HUES48 (cell line): Measurements from ENCODE around the gene RIPOR2.
A peak's percentile ranks its signal among the peaks of the same experiment; 100 is the strongest.
"Not testable (repeated sequence)": the region's sequence is repeated elsewhere in the genome, so short reads cannot be mapped to it uniquely, and the experiment has no call there.

Experiments used
- H3K27ac ChIP-seq: one replicate; pipeline ENCODE4 v1.7.0; 2013; ENCODE audit warnings: low read depth, low read length, inconsistent platforms
- H3K27me3 ChIP-seq: 2 replicates; pipeline ENCODE4 v1.6.1; 2013; ENCODE audit warnings: mild to moderate bottlenecking, low read length; ENCODE audit not compliant: control insufficient read depth, insufficient read depth
- H3K36me3 ChIP-seq: 2 replicates; pipeline ENCODE4 v1.6.1; 2013; ENCODE audit warnings: low read length; ENCODE audit not compliant: control insufficient read depth, insufficient read depth
- H3K4me1 ChIP-seq: 2 replicates; pipeline ENCODE4 v1.6.1; 2013; ENCODE audit warnings: mild to moderate bottlenecking, low read length; ENCODE audit not compliant: control insufficient read depth, insufficient read depth
- H3K4me3 ChIP-seq: 2 replicates; pipeline ENCODE4 v1.5.1; 2013; ENCODE audit warnings: mild to moderate bottlenecking, low read depth, low read length
- H3K9ac ChIP-seq: 2 replicates; pipeline ENCODE4 v1.6.1; 2013; ENCODE audit warnings: mild to moderate bottlenecking, low read depth, low read length, moderate library complexity
- H3K9me3 ChIP-seq: 2 replicates; pipeline ENCODE4 v1.6.1; 2013; ENCODE audit warnings: low read length; ENCODE audit not compliant: control insufficient read depth, insufficient read depth

RIPOR2 gene

GRCh38 chr6:24951811-24952299, 16.1 kb upstream of the RIPOR2 start:
- H3K9ac ChIP-seq, result no peak overlapping the region
- 0 out of 2 replicates have a peak, but pooled peaks cover 5% of the 10 kb centered on the region for H3K4me1 ChIP-seq
- H3K4me3 ChIP-seq, result no peak overlapping the region
- H3K27me3 ChIP-seq, result no peaks in the 10 kb centered on the region
- no peaks in the 10 kb centered on the region for H3K9me3 ChIP-seq
- no peaks in the 10 kb centered on the region for H3K36me3 ChIP-seq
- H3K27ac ChIP-seq, result no peak overlapping the region

- H3K36me3 ChIP-seq, result no peaks in the 10 kb centered on the region
- H3K27ac ChIP-seq, result no peak overlapping the region
- 0 out of 2 replicates have a peak, but pooled peaks cover 5% of the 10 kb centered on the region for H3K4me1 ChIP-seq
- peaks cover under 1% of the 10 kb centered on the region; the same call in 1 of the 2 replicates for H3K9me3 ChIP-seq
- H3K9ac ChIP-seq, result no peak overlapping the region
- no peaks in the 10 kb centered on the region for H3K27me3 ChIP-seq
- H3K4me3 ChIP-seq, result no peak overlapping the region
Observed at GRCh38 chr6:24950218-24950941, 14.6 kb upstream of the RIPOR2 start.

- H3K27me3 ChIP-seq, result no peaks in the 10 kb centered on the region
- H3K36me3 ChIP-seq, result no peaks in the 10 kb centered on the region
- H3K27ac ChIP-seq, result no peak overlapping the region
- H3K9me3 ChIP-seq, result peaks cover 9% of the 10 kb centered on the region
- H3K4me1 ChIP-seq, result 0 out of 2 replicates have a peak, but pooled peaks cover 5% of the 10 kb centered on the region
- H3K4me3 ChIP-seq, result no peak overlapping the region
- H3K9ac ChIP-seq, result no peak overlapping the region
Observed at GRCh38 chr6:24949020-24949569, 13.3 kb upstream of the RIPOR2 start.

GRCh38 chr6:24948261-24948660, 12.5 kb upstream of the RIPOR2 start:
- H3K27me3 ChIP-seq, H3K36me3 ChIP-seq, H3K27ac ChIP-seq, H3K4me1 ChIP-seq, H3K9ac ChIP-seq, H3K4me3 ChIP-seq, H3K9me3 ChIP-seq: not testable (repeated sequence)

- no peaks in the 10 kb centered on the region for H3K36me3 ChIP-seq
- no peak overlapping the region for H3K4me3 ChIP-seq
- H3K4me1 ChIP-seq, result 0 out of 2 replicates have a peak, but pooled peaks cover 3% of the 10 kb centered on the region
- no peak overlapping the region for H3K27ac ChIP-seq
- H3K9ac ChIP-seq, result no peak overlapping the region
- no peaks in the 10 kb centered on the region for H3K27me3 ChIP-seq
- peaks cover 9% of the 10 kb centered on the region for H3K9me3 ChIP-seq
Observed at GRCh38 chr6:24947636-24948035, 11.9 kb upstream of the RIPOR2 start.

- Histone ChIP-seq H3K4me1 (0 out of 2 replicates have a peak, but pooled peaks cover 3% of the 10 kb centered on the region), H3K36me3 (no peaks in the 10 kb centered on the region), H3K27me3 (no peaks in the 10 kb centered on the region), H3K4me3 (no peak overlapping the region), H3K27ac (no peak overlapping the region), H3K9ac (no peak overlapping the region), H3K9me3 (peaks cover 9% of the 10 kb centered on the region)
Observed at GRCh38 chr6:24945054-24945453, 9.3 kb upstream of the RIPOR2 start.

- Histone ChIP-seq H3K36me3 (no peaks in the 10 kb centered on the region), H3K27ac (no peak overlapping the region), H3K4me3 (no peak overlapping the region), H3K9me3 (peaks cover 9% of the 10 kb centered on the region), H3K27me3 (no peaks in the 10 kb centered on the region), H3K9ac (no peak overlapping the region), H3K4me1 (0 out of 2 replicates have a peak, but pooled peaks cover 3% of the 10 kb centered on the region)
Observed at GRCh38 chr6:24943774-24944173, 8.0 kb upstream of the RIPOR2 start.

- Histone ChIP-seq H3K36me3 (no peaks in the 10 kb centered on the region), H3K4me1 (peaks cover 16% of the 10 kb centered on the region), H3K27me3 (no peaks in the 10 kb centered on the region), H3K4me3 (no peak overlapping the region), H3K27ac (no peak overlapping the region), H3K9ac (no peak overlapping the region), H3K9me3 (peaks cover 9% of the 10 kb centered on the region)
Observed at GRCh38 chr6:24940311-24940917, 4.7 kb upstream of the RIPOR2 start.

GRCh38 chr6:24936641-24937317, 1.0 kb upstream of the RIPOR2 start:
- no peak overlapping the region for H3K27ac ChIP-seq
- no peaks in the 10 kb centered on the region for H3K36me3 ChIP-seq
- H3K4me1 ChIP-seq, result peaks cover 36% of the 10 kb centered on the region
- no peaks in the 10 kb centered on the region for H3K9me3 ChIP-seq
- no peak overlapping the region for H3K4me3 ChIP-seq
- no peak overlapping the region for H3K9ac ChIP-seq
- H3K27me3 ChIP-seq, result no peaks in the 10 kb centered on the region

- H3K4me3 ChIP-seq, result 0 out of 2 replicates have a peak overlapping the region, but pooled peaks have one; percentile 4
- H3K36me3 ChIP-seq, result no peaks in the 10 kb centered on the region
- no peak overlapping the region for H3K27ac ChIP-seq
- H3K27me3 ChIP-seq, result no peaks in the 10 kb centered on the region
- no peaks in the 10 kb centered on the region for H3K9me3 ChIP-seq
- peaks cover 47% of the 10 kb centered on the region for H3K4me1 ChIP-seq
- no peak overlapping the region for H3K9ac ChIP-seq
Observed at GRCh38 chr6:24933868-24934401, 1.8 kb downstream of the RIPOR2 start.
